K562 (cell line): ENCODE measurements around the gene GDF11. TPM values are rescaled to one million over a fixed set of nuclear protein-coding genes. Genes with fewer than 3 reads are reported as not detected.

Experiments
- ATAC-seq: fragments of 200-7000 bp; cut with Tn5 transposase; 3 replicates; pipeline ENCODE4 v1.9.1; 2020; ENCODE audit warnings: moderate library complexity
- BruUV-seq: library from RNA; stranded (reverse); fragments of 400-500 nt; replicated peaks from 2 replicates; lab custom pipeline; 2021; lab: Mats Ljungman, UMichigan
- CTCF ChIA-PET: fragments of 300-600 bp; formaldehyde crosslinking; extraction: SDS; loops from one replicate; lab custom pipeline; 2021; ENCODE audit warnings: low intra/inter-chr PET ratio; lab: Yijun Ruan, JAX
- POLR2A ChIA-PET: fragments of 300-600, 350-650 bp; sonication (Branson Sonifier 250); formaldehyde crosslinking; extraction: SDS; loops from one replicate; lab custom pipeline; 2021; ENCODE audit warnings: antibody characterized with exemption, inconsistent platforms; lab: Yijun Ruan, JAX
- DNase-seq, 4 experiments: peaks; one replicate each; pipeline versions ENCODE4 v3.0.0 to v3.0.0-alpha.2; 2011 to 2018; ENCODE audit warnings: low spot score in 3 of 4, mixed read lengths in 3 of 4; ENCODE audit errors: extremely low read depth in 1 of 4
- FAIRE-seq: peaks from 2 replicates; lab custom pipeline; 2011; peaks lifted over from hg19 to GRCh38; lab: Jason Lieb, UNC
- H2AFZ ChIP-seq: 2 replicates; pipeline ENCODE4 v1.6.0; 2011; ENCODE audit warnings: low read depth, low read length, control low read depth, inconsistent platforms
- H3K27ac ChIP-seq: fragments of 200-600 bp; 3 replicates; pipeline ENCODE4 v1.8.0; 2011; ENCODE audit warnings: low read depth, mild to moderate bottlenecking, control low read depth, inconsistent platforms, low read length, moderate library complexity, mixed read lengths; ENCODE audit errors: extremely low read depth
- H3K27me3 ChIP-seq, 2 experiments: fragments of 300-600 bp in 1 of 2; 2 replicates in 1 of 2; 3 replicates in 1 of 2; pipeline versions ENCODE4 v1.6.0 to v1.8.0; 2011; ENCODE audit warnings: inconsistent platforms in 2 of 2, low read length in 2 of 2, mild to moderate bottlenecking in 1 of 2, mixed read lengths in 1 of 2, moderate library complexity in 1 of 2; ENCODE audit not compliant: control insufficient read depth in 2 of 2, insufficient read depth in 2 of 2
- H3K36me3 ChIP-seq: fragments of 300-600 bp; 3 replicates; pipeline ENCODE4 v1.8.0; 2011; ENCODE audit warnings: mild to moderate bottlenecking, low read length, inconsistent platforms; ENCODE audit not compliant: control insufficient read depth, insufficient read depth
- H3K4me1 ChIP-seq, 2 experiments: fragments of 200-600 bp in 1 of 2; replicated peaks in 1 of 2; 2 replicates in 1 of 2; 3 replicates in 1 of 2; pipeline versions ENCODE4 v1.5.1 to v1.8.0; 2011; ENCODE audit warnings: inconsistent platforms in 2 of 2, low read length in 2 of 2, mild to moderate bottlenecking in 1 of 2, mixed read lengths in 1 of 2, moderate library complexity in 1 of 2; ENCODE audit not compliant: control insufficient read depth in 2 of 2, insufficient read depth in 2 of 2
- H3K4me2 ChIP-seq: 2 replicates; pipeline ENCODE4 v1.6.1; 2011; ENCODE audit warnings: low read length, control low read depth, inconsistent platforms, mixed read lengths; ENCODE audit not compliant: insufficient read depth
- H3K4me3 ChIP-seq: fragments of 200-600 bp; sonication (generic), shearing (Covaris generic); 2 replicates; pipeline ENCODE4 v1.5.1; 2016; ENCODE audit warnings: control low read depth, inconsistent platforms
- H3K79me2 ChIP-seq: fragments of 200-600 bp; 3 replicates; pipeline ENCODE4 v1.8.0; 2011; ENCODE audit warnings: low read length, inconsistent platforms; ENCODE audit not compliant: control insufficient read depth, insufficient read depth
- H3K9ac ChIP-seq, 2 experiments: 2 replicates each; pipeline versions ENCODE4 v1.6.0 to v1.6.1; 2011; ENCODE audit warnings: low read depth in 2 of 2, low read length in 2 of 2, control low read depth in 1 of 2, inconsistent platforms in 1 of 2, mild to moderate bottlenecking in 1 of 2, mixed read lengths in 1 of 2; ENCODE audit not compliant: insufficient read depth in 1 of 2
- H3K9me1 ChIP-seq: one replicate; pipeline ENCODE4 v1.6.0; 2011; ENCODE audit warnings: inconsistent platforms, mild to moderate bottlenecking, low read length, moderate library complexity; ENCODE audit not compliant: control insufficient read depth, insufficient read depth
- H3K9me3 ChIP-seq: replicated peaks from 2 replicates; pipeline ENCODE4 v1.5.1; 2011; ENCODE audit warnings: low read depth, low read length, inconsistent platforms; ENCODE audit not compliant: control insufficient read depth, insufficient read depth
- H4K20me1 ChIP-seq: replicated peaks from 2 replicates; pipeline ENCODE4 v1.6.1; 2011; ENCODE audit warnings: low read length, inconsistent platforms, mixed read lengths; ENCODE audit not compliant: control insufficient read depth, insufficient read depth
- AFF4 ChIP-seq: sonication (generic); formaldehyde crosslinking; IDR thresholded peaks from 2 replicates; pipeline ENCODE4 v1.8.0; 2023; ENCODE audit warnings: mild to moderate bottlenecking, missing genetic modification reagents
- KAT7 ChIP-seq: sonication (generic); formaldehyde crosslinking; IDR thresholded peaks from 2 replicates; pipeline ENCODE4 v1.8.0; 2022; ENCODE audit warnings: missing genetic modification reagents, mild to moderate bottlenecking, borderline replicate concordance
- KLF13 ChIP-seq: fragments of 450-650 bp; IDR thresholded peaks from 2 replicates; pipeline ENCODE4 v1.6.1; 2016; ENCODE audit warnings: missing genetic modification characterization, low read depth, mild to moderate bottlenecking, missing compliant biosample characterization, moderate library complexity, borderline replicate concordance
- PRDM10 ChIP-seq: fragments of 450-650 bp; IDR thresholded peaks from 2 replicates; pipeline ENCODE4 v1.6.1; 2018; ENCODE audit not compliant: partially characterized antibody
- SNIP1 ChIP-seq: fragments of 450-650 bp; IDR thresholded peaks from 2 replicates; pipeline ENCODE4 v1.7.1; 2017; ENCODE audit warnings: low read depth, mild to moderate bottlenecking
- WGBS: fragments of 100-300 bp; shearing (Covaris generic); methylation state at CpG from one replicate; pipeline ENCODE4 v1.1.6; 2016; ENCODE audit warnings: low coverage, mixed read lengths; ENCODE audit not compliant: insufficient coverage; ENCODE audit errors: missing lambda C conversion rate; 5-methylcytosine and 5-hydroxymethylcytosine counted together
- in situ Hi-C: fragments of 300-500 bp; cut with MboI; formaldehyde crosslinking; loops from 4 replicates; pipeline ENCODE4 v1.15.0; 2018; ENCODE audit warnings: inconsistent platforms, mixed read lengths
- intact Hi-C: fragments of 100-400 bp; cut with micrococcal nuclease; formaldehyde crosslinking; loops from 2 replicates; pipeline ENCODE4 v1.14.2; 2022
- polyA plus RNA-seq, 8 experiments: library from polyadenylated mRNA; depleted of rRNA in 4 of 8; stranded (reverse) in 5 of 8; unstranded in 3 of 8; fragments of >200 nt; fragmentation: Nextera tagmentation in 2 of 8; fragmentation: Illumina TruSeq in 1 of 8; extraction: Ambion mirVana in 2 of 8; extraction: Trizol in 1 of 8; gene quantifications; 2 replicates each; pipeline versions ENCODE4 v1.2.1 to v1.2.3, GENCODE V29; 2011 to 2014; ENCODE audit warnings: inconsistent platforms in 1 of 8, missing spikeins in 1 of 8
- total RNA-seq, 7 experiments: library from RNA; depleted of rRNA in 6 of 7; stranded (reverse); fragments of >200 nt in 6 of 7; fragmentation: Illumina TruSeq in 2 of 7; extraction: Trizol in 2 of 7; gene quantifications; 2 replicates each; pipeline versions ENCODE4 v1.2.1 to v1.2.3, GENCODE V29; 2011 to 2021; ENCODE audit warnings: low replicate concordance in 1 of 7
- TF ChIP-seq, protein P1 (sequence below), 3 experiments: fragments of 200-800 bp in 1 of 3; fragments of 250-450 bp in 1 of 3; fragments of 450-650 bp in 1 of 3; sonication (Bioruptor Pico) in 1 of 3; sonication (Bioruptor generic) in 1 of 3; formaldehyde crosslinking in 1 of 3; IDR thresholded peaks; 2 replicates each; pipeline versions ENCODE4 v1.6.1 to v1.8.0; 2016 to 2022; ENCODE audit warnings: mild to moderate bottlenecking in 2 of 3, missing genetic modification characterization in 2 of 3, missing compliant biosample characterization in 1 of 3, moderate library complexity in 1 of 3

Gene GDF11
- total and polyA plus RNA-seq, 9 of the 15 experiments (the other 6 are each of a cell fraction or from before 2014, with no cell fraction given), result 1.4 to 15.7 (median 4.8) TPM

DNA sequence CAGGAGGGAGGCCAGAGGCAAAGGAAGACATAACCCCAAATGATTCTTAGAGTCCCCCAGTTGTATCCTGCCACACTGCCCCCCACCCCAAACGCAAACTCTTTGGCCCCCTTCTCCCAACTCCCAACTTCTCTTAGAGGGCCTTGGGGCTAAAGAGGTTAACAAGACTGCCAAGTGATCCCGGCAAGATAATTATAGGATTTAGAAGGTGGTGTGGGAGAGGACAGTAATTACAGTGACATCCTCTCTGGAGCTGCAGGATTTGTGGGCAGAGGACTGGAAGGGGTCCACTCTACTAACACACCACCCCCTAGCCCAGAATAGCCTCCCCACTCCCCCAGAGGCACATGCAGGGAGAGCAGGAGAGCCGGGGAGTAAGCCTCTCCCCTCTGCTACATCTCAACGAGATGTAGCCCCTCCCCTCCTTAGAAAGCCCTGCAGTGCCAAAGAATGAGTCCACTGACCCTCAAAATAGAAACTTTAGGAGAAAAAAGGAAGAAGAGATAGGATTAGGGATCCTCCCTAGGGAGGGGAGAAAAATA, 5.3 kb upstream of the GDF11 start:
- intact Hi-C loops (loop anchor here (1.0 to 5.0 kb wide), 7 partner anchors 13 to 550 kb away; partner anchors contain the start of gene RPS26), in situ Hi-C loops (loop anchor here (5.0 kb wide), 2 partner anchors 205 to 295 kb away; no protein-coding TSS in a partner anchor)
- Histone ChIP-seq H3K4me3 (no peak overlapping the region), H3K4me2 (peak overlapping the region; percentile 70), H3K36me3 (no peaks in the 10 kb centered on the region), H4K20me1 (no peaks in the 10 kb centered on the region), H3K79me2 (no peaks in the 10 kb centered on the region), H3K9me3 (no peaks in the 10 kb centered on the region; the same call in 1 of the 2 replicates), H2AFZ (peak overlapping the region; percentile 95), H3K9ac (peak overlapping the region; percentile 3 to 44; a peak in 2 of 4 replicates), H3K27ac (peak overlapping the region; percentile 27), H3K4me1 (peaks cover 21% of the 10 kb centered on the region in 2 experiments)
- 7% methylated on average over 4 of the region's 4 CpGs for WGBS
- POLR2A ChIA-PET, result interaction anchor here (0.5 to 3.7 kb wide), 10 partner anchors 8 to 306 kb away, joined by 3 to 25 read pairs (median 4); partner anchors contain the start of genes CD63, ORMDL2, RAB5B and SARNP
- CTCF ChIA-PET, result interaction anchor here (1.0 to 2.2 kb wide), 6 partner anchors 13 to 549 kb away, joined by 3 to 20 read pairs (median 4); partner anchors contain the start of gene RPS26
- no TSS peak for BruUV-seq
- FAIRE-seq (no peak), DNase-seq (no peak), ATAC-seq (peak; percentile 40)
- TF ChIP-seq SNIP1, result no peak
- TF ChIP-seq PRDM10, result no peak
- TF ChIP-seq, protein P1, sequence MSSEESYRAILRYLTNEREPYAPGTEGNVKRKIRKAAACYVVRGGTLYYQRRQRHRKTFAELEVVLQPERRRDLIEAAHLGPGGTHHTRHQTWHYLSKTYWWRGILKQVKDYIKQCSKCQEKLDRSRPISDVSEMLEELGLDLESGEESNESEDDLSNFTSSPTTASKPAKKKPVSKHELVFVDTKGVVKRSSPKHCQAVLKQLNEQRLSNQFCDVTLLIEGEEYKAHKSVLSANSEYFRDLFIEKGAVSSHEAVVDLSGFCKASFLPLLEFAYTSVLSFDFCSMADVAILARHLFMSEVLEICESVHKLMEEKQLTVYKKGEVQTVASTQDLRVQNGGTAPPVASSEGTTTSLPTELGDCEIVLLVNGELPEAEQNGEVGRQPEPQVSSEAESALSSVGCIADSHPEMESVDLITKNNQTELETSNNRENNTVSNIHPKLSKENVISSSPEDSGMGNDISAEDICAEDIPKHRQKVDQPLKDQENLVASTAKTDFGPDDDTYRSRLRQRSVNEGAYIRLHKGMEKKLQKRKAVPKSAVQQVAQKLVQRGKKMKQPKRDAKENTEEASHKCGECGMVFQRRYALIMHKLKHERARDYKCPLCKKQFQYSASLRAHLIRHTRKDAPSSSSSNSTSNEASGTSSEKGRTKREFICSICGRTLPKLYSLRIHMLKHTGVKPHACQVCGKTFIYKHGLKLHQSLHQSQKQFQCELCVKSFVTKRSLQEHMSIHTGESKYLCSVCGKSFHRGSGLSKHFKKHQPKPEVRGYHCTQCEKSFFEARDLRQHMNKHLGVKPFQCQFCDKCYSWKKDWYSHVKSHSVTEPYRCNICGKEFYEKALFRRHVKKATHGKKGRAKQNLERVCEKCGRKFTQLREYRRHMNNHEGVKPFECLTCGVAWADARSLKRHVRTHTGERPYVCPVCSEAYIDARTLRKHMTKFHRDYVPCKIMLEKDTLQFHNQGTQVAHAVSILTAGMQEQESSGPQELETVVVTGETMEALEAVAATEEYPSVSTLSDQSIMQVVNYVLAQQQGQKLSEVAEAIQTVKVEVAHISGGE (CRISPR knock-in tag; IDR thresholded peaks at IDR 0.05), result no peak
- TF ChIP-seq KLF13 (tag), result no peak
- 0 out of 2 replicates have a peak, but pooled peaks have one; percentile 45 for TF ChIP-seq KAT7 (CRISPR knock-in tag)
- TF ChIP-seq AFF4, result 0 out of 2 replicates have a peak, but pooled peaks have one; percentile 10
- TF ChIP-seq, all 486 proteins: peak for 2
- H3K9me1 ChIP-seq, result no peaks in the 10 kb centered on the region
- no peaks in the 10 kb centered on the region for H3K27me3 ChIP-seq
